HUES6 (cell line): Measurements from ENCODE around the gene SPOCK1.

Experiments
- H3K27ac ChIP-seq: 2 replicates; pipeline ENCODE4 v1.7.0; 2013; ENCODE audit warnings: low read depth, mild to moderate bottlenecking, low read length, inconsistent platforms
- H3K27me3 ChIP-seq: 2 replicates; pipeline ENCODE4 v1.6.1; 2013; ENCODE audit warnings: low read length; ENCODE audit not compliant: control insufficient read depth, insufficient read depth
- H3K36me3 ChIP-seq: 2 replicates; pipeline ENCODE4 v1.6.1; 2013; ENCODE audit warnings: low read length; ENCODE audit not compliant: control insufficient read depth, insufficient read depth
- H3K4me1 ChIP-seq: 2 replicates; pipeline ENCODE4 v1.6.1; 2013; ENCODE audit warnings: low read length; ENCODE audit not compliant: control insufficient read depth, insufficient read depth
- H3K4me3 ChIP-seq: 2 replicates; pipeline ENCODE4 v1.5.1; 2013; ENCODE audit warnings: low read depth, low read length
- H3K9ac ChIP-seq: one replicate; pipeline ENCODE4 v1.6.1; 2013; ENCODE audit warnings: mild to moderate bottlenecking, low read length
- H3K9me3 ChIP-seq: 2 replicates; pipeline ENCODE4 v1.6.1; 2013; ENCODE audit warnings: low read depth, low read length; ENCODE audit not compliant: control insufficient read depth, insufficient read depth

Gene SPOCK1

GRCh38 chr5:137212471-137212870, 286.7 kb downstream of the SPOCK1 start:
- Histone ChIP-seq H3K9me3 (no peaks in the 10 kb centered on the region), H3K27me3 (no peaks in the 10 kb centered on the region), H3K4me1 (no peaks in the 10 kb centered on the region), H3K9ac (no peak overlapping the region), H3K27ac (no peak overlapping the region), H3K36me3 (no peaks in the 10 kb centered on the region), H3K4me3 (no peak overlapping the region)

- Histone ChIP-seq H3K9me3 (no peaks in the 10 kb centered on the region), H3K27ac (no peak overlapping the region), H3K36me3 (no peaks in the 10 kb centered on the region), H3K9ac (no peak overlapping the region), H3K27me3 (no peaks in the 10 kb centered on the region), H3K4me3 (no peak overlapping the region), H3K4me1 (no peaks in the 10 kb centered on the region)
These were observed 289.8 kb downstream of the SPOCK1 start for GRCh38 chr5:137209232-137209809.

- H3K4me3 ChIP-seq = no peak overlapping the region
- H3K4me1 ChIP-seq = 0 out of 2 replicates have a peak, but pooled peaks cover 4% of the 10 kb centered on the region
- no peak overlapping the region for H3K27ac ChIP-seq
- H3K36me3 ChIP-seq = no peaks in the 10 kb centered on the region
- no peaks in the 10 kb centered on the region for H3K27me3 ChIP-seq
- H3K9me3 ChIP-seq = no peaks in the 10 kb centered on the region
- H3K9ac ChIP-seq = no peak overlapping the region
These were observed 291.9 kb downstream of the SPOCK1 start for GRCh38 chr5:137207023-137207760.

DNA sequence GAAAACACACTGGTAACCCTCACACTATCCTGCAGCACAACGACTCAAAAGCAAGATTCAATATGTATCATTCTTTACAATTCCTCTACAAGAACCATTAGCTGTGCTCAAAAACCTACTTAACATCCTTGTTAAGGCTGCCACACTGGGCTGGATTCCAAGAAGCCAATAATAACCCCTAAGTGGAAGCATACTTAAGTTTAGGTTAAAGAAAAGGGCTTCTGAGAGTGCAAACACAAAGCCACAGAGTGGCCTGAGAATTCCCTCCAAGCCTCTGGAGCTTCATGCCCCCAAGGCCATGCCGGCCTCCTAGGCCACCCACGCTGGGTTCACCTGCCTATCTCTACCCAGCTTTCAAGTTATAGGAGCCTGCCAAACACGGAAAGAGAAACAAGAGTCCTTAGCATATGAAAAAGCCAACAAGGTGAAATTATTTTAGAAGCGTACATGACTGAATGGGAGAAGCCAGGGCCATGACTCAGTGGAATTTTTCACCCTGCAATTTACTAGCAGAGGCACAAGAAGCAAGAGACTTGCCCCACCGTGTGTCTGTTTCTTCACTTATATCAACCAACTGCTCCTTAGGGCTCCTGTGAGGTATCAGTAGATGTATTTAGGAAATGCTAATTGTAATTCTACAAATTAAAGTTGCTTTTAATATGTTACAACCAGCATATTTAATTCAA, 293.0 kb downstream of the SPOCK1 start:
- H3K4me1 ChIP-seq = peaks cover 9% of the 10 kb centered on the region
- no peak overlapping the region for H3K27ac ChIP-seq

GRCh38 chr5:137205231-137206027, 293.7 kb downstream of the SPOCK1 start:
- Histone ChIP-seq H3K4me1 (peaks cover 16% of the 10 kb centered on the region), H3K36me3 (no peaks in the 10 kb centered on the region), H3K27ac (no peak overlapping the region), H3K27me3 (no peaks in the 10 kb centered on the region), H3K9me3 (no peaks in the 10 kb centered on the region), H3K4me3 (no peak overlapping the region), H3K9ac (no peak overlapping the region)

More for the DNA sequence above, 293.0 kb downstream of the SPOCK1 start:
- no peaks in the 10 kb centered on the region for H3K9me3 ChIP-seq
- no peaks in the 10 kb centered on the region for H3K36me3 ChIP-seq
- H3K4me3 ChIP-seq = no peak overlapping the region
- no peaks in the 10 kb centered on the region for H3K27me3 ChIP-seq
- H3K9ac ChIP-seq = no peak overlapping the region

- no peaks in the 10 kb centered on the region for H3K36me3 ChIP-seq
- H3K27me3 ChIP-seq = no peaks in the 10 kb centered on the region
- no peak overlapping the region for H3K4me3 ChIP-seq
- H3K4me1 ChIP-seq = peaks cover 24% of the 10 kb centered on the region
- no peaks in the 10 kb centered on the region for H3K9me3 ChIP-seq
- no peak overlapping the region for H3K27ac ChIP-seq
- H3K9ac ChIP-seq = no peak overlapping the region
These were observed 296.0 kb downstream of the SPOCK1 start for GRCh38 chr5:137203011-137203632.

DNA sequence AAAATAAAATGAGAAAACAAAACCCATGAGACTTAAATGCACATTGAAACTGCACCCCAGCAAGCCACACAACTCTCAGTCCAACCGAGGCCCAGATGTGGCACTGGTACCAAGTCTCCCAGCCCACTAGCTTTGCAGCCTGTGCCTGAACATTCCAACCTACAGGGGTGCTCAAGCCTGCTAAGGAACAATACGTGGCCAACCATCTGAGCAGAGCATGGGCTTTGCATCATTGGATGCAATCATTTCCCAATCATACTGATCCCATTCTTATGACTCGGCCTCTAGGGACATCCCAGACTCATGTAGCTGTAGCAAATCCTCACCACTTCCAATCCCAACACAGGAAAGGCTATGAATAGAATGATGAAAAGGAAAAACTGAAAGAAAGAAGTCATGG, 297.2 kb downstream of the SPOCK1 start:
- Histone ChIP-seq H3K4me3 (no peak overlapping the region), H3K9ac (no peak overlapping the region), H3K4me1 (peaks cover 24% of the 10 kb centered on the region), H3K9me3 (no peaks in the 10 kb centered on the region), H3K27ac (no peak overlapping the region), H3K36me3 (no peaks in the 10 kb centered on the region), H3K27me3 (no peaks in the 10 kb centered on the region)

GRCh38 chr5:137200906-137201700, 298.0 kb downstream of the SPOCK1 start:
- Histone ChIP-seq H3K27ac (peak overlapping the region; percentile 50), H3K9ac (no peak overlapping the region)

DNA sequence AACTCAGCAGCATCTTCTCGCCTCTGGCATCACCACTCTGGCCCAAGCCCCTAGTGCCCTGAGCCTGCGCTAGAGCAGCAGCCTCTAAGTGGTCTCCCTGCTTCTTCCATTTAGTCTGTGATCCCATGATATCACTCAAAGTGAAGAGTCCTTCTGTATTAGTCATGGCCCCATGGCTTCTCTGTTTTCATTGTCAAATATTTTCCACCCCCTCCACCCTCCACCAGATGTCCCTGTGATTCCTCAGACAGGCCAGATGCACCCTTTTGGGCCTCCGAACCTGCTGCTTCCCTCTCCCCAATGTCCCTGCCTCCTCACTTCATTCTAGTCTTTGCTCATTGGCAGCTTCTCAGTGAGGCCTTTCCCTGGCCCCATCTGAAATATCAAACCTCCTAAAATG, 299.2 kb downstream of the SPOCK1 start:
- Histone ChIP-seq H3K36me3 (no peaks in the 10 kb centered on the region), H3K27me3 (no peaks in the 10 kb centered on the region), H3K27ac (no peak overlapping the region; the same call in 1 of the 2 replicates), H3K9ac (no peak overlapping the region), H3K9me3 (no peaks in the 10 kb centered on the region), H3K4me3 (no peak overlapping the region), H3K4me1 (peaks cover 24% of the 10 kb centered on the region)

More at GRCh38 chr5:137200906-137201700, 298.0 kb downstream of the SPOCK1 start:
- no peak overlapping the region for H3K4me3 ChIP-seq
- H3K9me3 ChIP-seq = no peaks in the 10 kb centered on the region
- H3K27me3 ChIP-seq = no peaks in the 10 kb centered on the region
- H3K4me1 ChIP-seq = peaks cover 24% of the 10 kb centered on the region
- no peaks in the 10 kb centered on the region for H3K36me3 ChIP-seq

- H3K4me1 ChIP-seq = peaks cover 24% of the 10 kb centered on the region
- no peaks in the 10 kb centered on the region for H3K9me3 ChIP-seq
- H3K27ac ChIP-seq = no peak overlapping the region
- no peaks in the 10 kb centered on the region for H3K36me3 ChIP-seq
- no peak overlapping the region for H3K4me3 ChIP-seq
- H3K9ac ChIP-seq = no peak overlapping the region
- no peaks in the 10 kb centered on the region for H3K27me3 ChIP-seq
These were observed 299.9 kb downstream of the SPOCK1 start for GRCh38 chr5:137199201-137199600.
